HG02623 (cell line): Measurements from ENCODE around the gene C5AR1.
"Not testable (repeated sequence)": the region's sequence is repeated elsewhere in the genome, so short reads cannot be mapped to it uniquely, and the experiment has no call there.

ENCODE experiments used
- ATAC-seq: cut with Tn5 transposase; IDR thresholded peaks from one replicate; pipeline ENCODE4 v1.9.1; 2021; ENCODE audit warnings: moderate library complexity; ENCODE audit not compliant: unreplicated experiment

Gene C5AR1

DNA sequence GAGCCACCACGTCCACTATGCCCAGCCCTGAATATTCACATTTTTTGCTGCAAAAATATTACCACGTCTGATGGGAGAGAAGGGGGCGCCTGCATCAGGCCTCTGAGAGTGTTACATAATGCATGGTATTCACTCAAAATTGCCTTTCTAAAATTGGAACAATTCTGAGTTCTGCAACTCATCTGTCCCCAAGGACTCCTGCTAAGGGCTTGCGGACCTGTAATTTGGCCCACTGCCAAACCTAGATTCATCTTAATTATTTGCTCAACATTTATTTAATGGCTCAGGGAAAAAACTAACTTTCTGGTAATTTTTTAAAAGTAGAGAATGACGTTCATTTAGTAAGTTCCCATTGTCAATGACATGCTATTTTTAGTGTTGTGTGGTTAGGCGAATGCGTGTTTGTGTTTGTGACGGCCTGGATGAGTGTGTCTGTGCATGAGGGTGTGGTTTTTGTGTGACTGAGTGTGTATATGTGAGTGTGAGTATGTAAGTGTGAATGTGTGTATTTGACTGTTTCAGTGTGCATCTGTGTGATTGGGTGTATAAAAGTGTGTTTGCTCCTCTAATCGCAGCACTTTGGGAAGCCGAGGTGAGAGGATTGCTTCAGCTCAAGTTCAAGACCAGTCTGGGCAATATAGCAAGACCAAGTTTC, 26.1 kb upstream of the C5AR1 start:
- no peak for ATAC-seq

GRCh38 chr19:47284324-47284899, 25.2 kb upstream of the C5AR1 start:
- no peak for ATAC-seq

DNA sequence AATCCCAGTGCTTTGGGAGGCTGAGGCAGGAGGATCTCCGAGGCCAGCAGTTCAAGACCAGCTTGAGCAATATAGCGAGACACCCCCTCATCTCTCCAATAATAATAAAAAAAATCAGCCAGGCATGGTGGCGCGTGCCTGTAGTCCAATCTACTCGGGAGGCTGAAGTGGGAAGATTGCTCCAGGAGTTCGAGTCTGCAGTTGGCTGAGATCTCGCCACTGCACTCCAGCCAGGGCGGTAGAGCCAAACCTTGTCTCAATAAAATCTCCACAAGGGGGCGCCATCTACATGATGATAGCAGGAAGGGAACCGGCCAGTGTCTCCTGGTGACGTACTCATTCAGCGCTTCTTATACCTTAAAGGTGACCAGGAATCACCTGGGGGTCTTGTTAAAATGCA, 13.6 kb upstream of the C5AR1 start:
- no peak for ATAC-seq

- ATAC-seq, result not testable (repeated sequence)
These were observed 8.8 kb upstream of the C5AR1 start for GRCh38 chr19:47300867-47301266.

GRCh38 chr19:47302249-47302648, 7.4 kb upstream of the C5AR1 start:
- no peak for ATAC-seq

- no peak for ATAC-seq
These were observed 5.7 kb upstream of the C5AR1 start for GRCh38 chr19:47303966-47304365.

GRCh38 chr19:47305309-47305751, 4.3 kb upstream of the C5AR1 start:
- ATAC-seq, result no peak

DNA sequence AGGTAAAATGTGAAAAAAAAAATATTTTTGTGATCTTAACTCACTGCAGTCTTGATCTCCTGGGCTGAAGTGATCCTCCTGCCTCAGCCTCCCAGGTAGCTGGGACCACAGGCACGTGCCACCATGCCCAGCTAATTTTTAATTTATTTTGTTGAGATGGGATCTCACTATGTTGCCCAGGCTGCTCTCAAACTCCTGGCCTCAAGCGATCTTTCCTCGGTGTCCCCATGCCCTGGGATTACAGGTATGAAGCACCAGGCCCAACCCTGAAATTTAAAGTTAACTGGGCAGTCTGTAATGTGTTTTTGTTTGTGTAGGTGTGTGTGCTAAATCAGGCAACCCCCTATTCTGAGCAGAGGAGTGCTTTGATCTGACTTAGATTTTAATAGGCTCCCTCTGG, 3.4 kb upstream of the C5AR1 start:
- no peak for ATAC-seq

DNA sequence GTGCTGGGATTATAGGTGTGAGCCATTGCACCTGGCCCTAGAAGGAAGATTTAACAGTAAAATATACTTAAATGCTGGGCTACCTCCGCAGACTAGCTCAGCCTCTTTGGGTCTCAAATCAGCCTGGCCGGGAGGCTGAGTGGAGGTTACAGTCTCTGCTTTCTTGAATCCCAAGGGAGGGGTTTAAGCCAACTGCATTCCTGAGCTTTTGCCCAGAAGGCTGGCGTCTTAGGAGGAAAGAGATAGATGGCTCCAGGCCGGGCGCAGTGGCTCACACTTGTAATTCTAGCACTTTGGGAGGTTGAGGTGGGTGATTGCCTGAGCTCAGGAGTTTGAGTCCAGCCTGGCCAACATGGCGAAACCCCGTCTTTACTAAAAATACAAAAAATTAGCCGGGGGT, 623 bp upstream of the C5AR1 start:
- ATAC-seq, result no peak

DNA sequence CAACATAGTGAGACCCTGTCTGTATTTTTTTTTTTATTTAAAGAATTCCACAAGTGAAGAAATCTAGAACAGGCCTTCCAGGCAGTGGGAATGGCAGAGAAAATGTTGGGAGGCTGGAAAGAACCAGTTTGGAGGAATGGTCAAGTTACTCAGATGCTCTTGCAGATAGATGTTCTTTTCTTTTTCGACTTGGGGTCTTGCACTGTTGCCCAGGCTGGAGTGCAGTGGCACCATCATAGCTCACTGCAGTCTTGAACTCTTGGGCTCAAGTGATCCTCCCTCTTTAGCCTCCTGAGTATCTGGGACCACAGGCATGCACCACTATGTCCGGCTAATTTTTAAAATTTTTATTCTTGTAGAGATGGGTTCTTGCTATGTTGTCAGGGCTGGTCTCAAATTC, 662 bp downstream of the C5AR1 start:
- ATAC-seq, result no peak

DNA sequence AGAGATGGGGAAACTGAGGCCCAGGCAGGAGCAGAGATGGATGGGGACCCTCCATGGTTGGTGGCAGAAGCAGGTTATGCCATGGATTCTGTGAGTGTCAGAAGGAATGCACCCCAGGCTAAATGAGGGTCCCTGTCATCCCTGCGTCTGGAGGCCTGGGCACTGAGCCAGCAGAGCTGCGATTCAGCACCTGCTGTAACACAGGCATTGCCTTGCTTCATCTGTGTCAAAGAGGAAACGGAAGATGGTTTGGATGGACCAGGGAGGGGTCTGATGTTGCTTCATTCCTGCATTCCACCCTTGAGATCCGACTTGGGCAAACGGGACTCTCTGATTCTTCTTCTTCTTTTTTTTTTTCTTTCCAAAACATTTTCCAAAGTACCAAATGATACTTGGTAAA, 1.2 kb downstream of the C5AR1 start:
- no peak for ATAC-seq

GRCh38 chr19:47312366-47313006, 2.8 kb downstream of the C5AR1 start:
- no peak for ATAC-seq

GRCh38 chr19:47313754-47314295, 4.2 kb downstream of the C5AR1 start:
- ATAC-seq, result no peak

GRCh38 chr19:47315125-47315821, 5.6 kb downstream of the C5AR1 start:
- no peak for ATAC-seq

- ATAC-seq, result no peak
These were observed 6.9 kb downstream of the C5AR1 start for GRCh38 chr19:47316513-47316912.

GRCh38 chr19:47319923-47320871, 10.5 kb downstream of the C5AR1 start:
- no peak for ATAC-seq

DNA sequence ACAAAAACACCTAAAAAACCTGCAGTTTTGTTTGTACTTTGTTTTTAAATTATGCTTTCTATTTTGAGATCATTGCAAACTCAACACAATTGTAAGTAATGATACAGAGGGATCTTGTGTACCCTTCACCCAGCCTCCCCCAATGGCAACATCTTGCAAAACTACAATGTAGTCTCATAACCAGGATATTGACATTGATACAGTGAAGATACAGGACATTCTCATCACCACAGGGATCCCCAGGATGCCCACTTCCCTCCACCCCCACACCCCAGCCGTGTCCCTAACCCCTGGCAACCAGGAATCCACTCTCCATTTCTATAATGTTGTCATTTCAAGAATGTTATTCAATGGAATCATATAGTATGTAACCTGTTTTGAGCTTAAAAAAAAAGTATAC, 12.0 kb downstream of the C5AR1 start:
- ATAC-seq, result no peak

- no peak for ATAC-seq
These were observed 12.4 kb downstream of the C5AR1 start for GRCh38 chr19:47322058-47322457.

- no peak for ATAC-seq
These were observed 13.7 kb downstream of the C5AR1 start for GRCh38 chr19:47323409-47323808.

DNA sequence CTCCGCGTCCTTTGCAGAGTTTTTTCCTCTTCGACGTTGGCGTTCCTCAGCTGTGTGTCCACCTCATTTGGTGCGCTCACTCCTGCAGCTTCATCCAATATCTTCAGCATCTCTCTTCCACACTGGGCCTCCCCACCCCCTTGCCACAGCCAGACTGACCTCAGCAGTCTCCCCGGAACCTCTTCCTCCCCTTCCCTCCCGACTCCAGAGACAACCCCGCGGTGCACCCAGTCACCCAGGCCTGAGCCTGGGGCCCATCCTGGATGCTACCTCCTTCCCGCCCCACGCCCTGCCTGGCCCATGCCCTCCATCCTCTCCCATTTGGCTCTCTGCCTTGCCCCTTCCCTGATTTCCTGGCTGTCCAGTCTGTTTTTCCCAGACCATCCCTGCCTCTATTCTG, 14.2 kb downstream of the C5AR1 start:
- ATAC-seq, result no peak

- ATAC-seq, result no peak
These were observed 14.8 kb downstream of the C5AR1 start for GRCh38 chr19:47324502-47324901.
